CD1c-positive myeloid dendritic cell (primary cell): ENCODE results near the gene ABAT.

Experiments
- DNase-seq: peaks from one replicate; pipeline ENCODE4 v3.0.0-alpha.2; 2016; ENCODE audit errors: extremely low spot score

The ABAT gene

DNA sequence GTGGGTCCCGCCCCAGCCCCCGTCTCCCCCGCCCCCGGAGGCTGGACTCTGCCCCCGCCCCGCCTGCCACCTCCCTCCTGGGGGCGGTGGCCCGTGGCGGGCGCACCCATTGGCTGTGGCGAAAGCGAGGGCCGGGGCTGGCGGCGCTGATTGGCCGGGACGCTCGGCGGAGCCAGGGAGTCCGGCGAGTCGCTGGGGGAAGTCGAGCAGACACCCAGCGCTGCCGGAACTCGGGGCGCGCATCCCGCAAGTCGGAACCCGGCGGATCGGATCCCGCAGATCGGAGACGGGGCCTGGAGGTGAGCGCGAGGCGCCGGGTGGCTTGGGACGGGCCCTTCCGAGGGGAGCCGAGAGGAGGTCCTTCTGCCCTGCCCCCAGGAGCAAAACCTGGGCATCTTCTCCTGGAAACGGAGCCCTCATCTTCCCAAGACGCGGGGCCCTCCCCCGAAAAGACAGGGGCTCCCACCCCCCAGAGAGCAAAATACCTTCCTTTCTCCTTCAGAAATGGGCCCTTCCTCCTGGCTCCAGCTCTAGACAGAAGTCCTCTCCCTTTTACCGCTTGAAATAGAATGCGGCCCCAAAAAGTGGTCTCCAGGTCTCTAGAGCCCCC, at the start of gene ABAT:
TSS of gene ABAT (plus strand) at position 205 of the 610 bp plus-strand sequence. CDS start 61,123 bp downstream, outside the sequence.
- peak; percentile 94 for DNase-seq

- DNase-seq, result no peak
These were observed 48.8 kb upstream of the ABAT start for GRCh38 chr16:8625491-8626087.

- DNase-seq, result no peak
These were observed 47.5 kb upstream of the ABAT start for GRCh38 chr16:8626946-8627345.

DNA sequence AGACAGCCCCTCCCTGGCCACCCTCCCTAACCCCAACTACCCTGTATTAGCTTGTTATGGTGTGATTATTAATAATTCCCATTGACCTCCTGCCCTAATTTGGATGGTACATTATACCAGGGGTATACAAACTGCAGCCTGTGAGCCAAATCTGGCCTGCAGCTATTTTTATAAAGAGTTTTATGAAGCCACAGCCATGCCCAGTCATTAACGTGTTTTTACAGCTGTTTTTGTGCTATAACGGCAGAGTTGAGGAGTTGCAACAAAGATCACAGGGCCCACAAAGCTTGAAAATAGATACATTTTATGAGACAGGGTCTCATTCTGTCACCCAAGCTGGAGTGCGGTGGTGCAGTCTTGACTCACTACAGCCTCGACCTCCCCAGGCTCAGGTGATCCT, 47.0 kb upstream of the ABAT start:
- no peak for DNase-seq

GRCh38 chr16:8628981-8629725, 45.3 kb upstream of the ABAT start:
- DNase-seq, result no peak

- DNase-seq, result no peak
These were observed 44.0 kb upstream of the ABAT start for GRCh38 chr16:8630255-8630953.

DNA sequence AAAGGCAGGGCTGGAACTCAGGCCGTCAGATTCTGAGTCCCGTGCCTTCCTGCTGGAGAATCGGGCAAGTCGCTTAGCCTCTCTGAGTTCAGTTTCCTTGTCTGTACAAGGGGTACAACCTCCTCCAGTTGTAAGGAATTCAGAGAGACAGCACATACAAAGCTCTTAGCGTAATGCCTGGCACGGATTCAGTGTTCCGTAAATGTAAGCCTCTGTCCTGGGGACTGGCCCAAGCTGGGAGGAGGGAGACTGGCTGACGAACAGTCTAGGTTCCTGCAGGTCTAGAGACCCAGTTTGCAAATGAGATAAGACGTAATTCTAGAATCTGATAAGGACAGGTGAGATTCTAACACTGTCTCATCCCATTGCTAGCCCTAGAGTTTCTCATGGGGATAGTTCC, 43.0 kb upstream of the ABAT start:
- no peak for DNase-seq

- DNase-seq, result peak; percentile 18
These were observed 42.5 kb upstream of the ABAT start for GRCh38 chr16:8631818-8632465.

DNA sequence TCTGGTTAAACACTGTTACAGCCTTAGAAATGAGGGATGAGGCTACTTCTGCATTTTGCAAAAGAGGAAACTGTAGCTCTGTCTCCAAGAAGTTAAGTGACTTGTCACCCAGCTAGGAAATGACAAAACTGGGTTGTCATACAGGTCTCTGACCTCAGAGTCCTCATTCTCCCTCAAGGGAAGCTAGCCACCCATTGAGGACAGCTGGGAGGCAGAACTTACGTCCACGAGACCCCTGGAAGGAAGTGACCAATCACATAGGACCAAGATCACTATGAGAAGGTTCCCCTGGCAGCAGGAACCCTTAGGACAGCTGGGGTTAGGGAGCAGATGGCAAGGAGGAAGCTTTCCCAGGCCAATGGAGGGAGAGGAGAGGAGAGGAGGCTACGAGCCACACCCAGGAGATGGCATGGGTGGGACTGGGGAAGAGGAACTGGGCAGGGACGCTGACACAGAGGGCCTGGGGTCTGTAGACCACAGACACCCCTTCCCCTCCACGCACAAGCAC, 41.7 kb upstream of the ABAT start:
- peak; percentile 96 for DNase-seq

DNA sequence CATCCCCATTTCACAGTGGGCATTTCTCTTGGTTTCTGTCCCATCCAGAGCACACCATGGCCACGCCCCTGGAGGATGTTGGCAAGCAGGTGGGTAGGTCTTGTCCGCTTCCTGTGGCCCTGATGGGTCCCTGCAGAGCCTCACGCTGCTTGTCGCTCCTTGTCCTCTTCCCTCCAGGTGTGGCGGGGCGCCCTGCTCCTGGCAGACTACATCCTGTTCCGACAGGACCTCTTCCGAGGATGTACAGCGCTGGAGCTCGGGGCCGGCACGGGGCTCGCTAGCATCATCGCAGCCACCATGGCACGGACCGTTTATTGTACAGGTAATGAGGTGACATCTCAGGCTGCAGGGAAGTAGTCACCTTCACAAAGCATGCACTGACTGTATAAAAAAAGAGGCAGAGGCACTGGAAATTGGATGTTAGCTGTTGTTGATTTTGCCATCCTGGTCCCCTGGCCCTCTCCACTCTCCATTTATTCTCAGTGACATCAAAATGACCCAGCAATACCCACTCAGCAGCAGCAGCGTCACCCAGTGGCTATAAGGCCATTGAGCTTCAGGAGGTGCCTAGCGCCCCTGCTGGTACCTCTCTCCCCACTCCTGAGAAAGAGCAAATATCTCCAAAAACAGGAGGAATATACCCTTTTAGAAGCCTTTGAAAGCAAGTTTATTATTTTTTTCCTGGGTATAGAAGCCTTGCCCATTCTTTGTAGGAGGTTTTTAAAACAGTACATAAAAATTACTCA, 39.3 kb upstream of the ABAT start:
- no peak for DNase-seq

GRCh38 chr16:8639694-8640093, 34.7 kb upstream of the ABAT start:
- DNase-seq, result no peak

GRCh38 chr16:8641671-8642070, 32.7 kb upstream of the ABAT start:
- no peak for DNase-seq

DNA sequence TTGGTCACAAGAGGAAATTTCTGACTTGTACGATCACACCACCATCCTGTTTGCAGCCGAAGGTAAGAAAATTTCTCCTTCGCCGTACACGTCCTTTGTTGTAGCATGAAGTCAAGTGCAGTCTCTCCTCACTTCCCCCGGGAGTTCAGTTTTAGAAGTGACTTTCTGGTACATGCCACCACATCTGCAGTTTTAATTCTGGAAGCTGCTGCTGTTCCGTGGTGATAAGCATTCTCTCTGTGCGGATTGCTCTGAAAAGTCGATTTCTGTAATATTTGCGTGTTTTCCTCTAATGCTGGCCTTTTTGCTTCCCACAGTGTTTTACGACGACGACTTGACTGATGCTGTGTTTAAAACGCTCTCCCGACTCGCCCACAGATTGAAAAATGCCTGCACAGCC, 32.3 kb upstream of the ABAT start:
- no peak for DNase-seq

- peak; percentile 86 for DNase-seq
These were observed 29.9 kb upstream of the ABAT start for GRCh38 chr16:8644211-8645140.

DNA sequence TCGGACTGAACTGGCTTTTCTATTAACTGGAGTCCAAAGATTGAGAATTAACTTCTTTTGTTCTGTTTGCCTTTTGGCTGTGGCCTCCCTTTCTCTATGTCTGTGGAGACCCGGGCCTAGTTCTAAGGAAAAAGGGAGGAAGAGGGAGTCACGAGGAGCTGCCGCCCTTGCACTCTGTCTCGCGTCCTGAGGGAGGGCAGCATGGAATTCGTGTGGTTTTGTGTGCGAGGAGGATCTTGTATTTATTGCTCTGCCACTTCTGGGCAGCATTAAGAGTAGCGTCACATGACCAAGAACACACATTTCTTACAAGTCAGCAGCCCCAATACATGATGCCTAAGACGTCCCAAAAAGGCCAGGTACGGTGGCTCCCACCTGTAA, 29.3 kb upstream of the ABAT start:
- DNase-seq, result peak; percentile 76

- no peak for DNase-seq
These were observed 28.6 kb upstream of the ABAT start for GRCh38 chr16:8645831-8646230.

DNA sequence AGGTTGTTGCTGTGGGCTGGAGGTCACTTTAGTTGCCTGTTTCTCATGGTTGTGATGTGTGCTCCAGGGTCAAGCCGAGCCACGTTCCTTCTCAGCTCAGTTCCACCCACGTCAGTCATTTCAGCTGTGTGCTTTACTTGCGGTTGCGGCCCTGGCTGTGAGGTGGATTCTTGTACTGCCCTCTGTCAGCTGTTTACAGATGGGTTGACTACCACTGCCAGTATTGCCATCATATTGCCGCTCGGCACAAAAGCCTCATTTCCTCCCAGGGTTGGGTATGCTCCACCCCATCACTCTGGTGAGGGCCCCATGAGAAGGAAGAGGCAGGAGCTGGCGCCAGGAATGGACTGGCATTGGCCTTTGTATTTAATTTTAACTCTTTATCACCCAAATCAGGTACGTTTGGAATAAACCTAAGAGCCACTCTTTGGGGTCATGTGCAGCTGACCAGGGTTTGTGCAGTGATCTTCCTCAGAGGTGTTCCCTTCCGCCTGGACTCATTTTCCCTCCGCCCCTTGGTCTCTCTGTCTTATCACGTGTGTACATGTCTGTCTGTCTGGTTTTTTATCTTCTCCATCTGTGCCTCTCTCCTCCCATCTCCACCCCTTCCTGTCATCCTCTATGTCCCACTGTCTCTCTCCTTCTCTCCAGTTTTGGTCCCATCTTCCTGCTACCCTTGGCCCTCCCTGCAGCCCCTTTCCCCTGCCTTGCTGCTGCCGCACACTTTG, 27.9 kb upstream of the ABAT start:
- DNase-seq, result no peak

DNA sequence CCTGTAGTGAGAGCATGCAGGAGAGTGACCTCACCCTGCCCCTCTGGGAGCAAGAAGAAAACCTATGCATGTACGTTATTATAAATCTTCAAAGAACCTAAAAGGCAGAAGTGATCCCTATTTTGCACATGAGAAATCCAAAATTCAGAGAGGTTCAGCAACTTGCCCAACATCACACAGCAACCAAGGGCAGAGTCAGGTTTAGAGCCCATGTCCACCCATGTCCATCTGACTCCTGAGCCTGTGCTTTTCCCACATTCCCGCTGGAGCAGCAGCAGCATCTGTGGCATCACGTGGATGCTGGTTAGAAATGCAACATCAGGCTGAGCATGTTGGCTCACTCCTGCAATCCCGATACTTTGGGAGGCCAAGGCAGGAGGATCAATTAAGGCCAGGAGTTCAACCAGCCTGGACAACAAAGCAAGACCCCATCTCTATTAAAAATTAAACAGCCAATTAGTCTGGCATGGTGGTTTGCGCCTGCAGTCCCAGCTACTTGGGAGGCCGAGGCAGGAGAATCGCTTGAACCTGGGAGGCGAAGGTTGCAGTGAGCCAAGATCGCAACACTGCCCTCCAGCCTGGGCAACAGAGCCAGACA, 26.6 kb upstream of the ABAT start:
- no peak for DNase-seq

DNA sequence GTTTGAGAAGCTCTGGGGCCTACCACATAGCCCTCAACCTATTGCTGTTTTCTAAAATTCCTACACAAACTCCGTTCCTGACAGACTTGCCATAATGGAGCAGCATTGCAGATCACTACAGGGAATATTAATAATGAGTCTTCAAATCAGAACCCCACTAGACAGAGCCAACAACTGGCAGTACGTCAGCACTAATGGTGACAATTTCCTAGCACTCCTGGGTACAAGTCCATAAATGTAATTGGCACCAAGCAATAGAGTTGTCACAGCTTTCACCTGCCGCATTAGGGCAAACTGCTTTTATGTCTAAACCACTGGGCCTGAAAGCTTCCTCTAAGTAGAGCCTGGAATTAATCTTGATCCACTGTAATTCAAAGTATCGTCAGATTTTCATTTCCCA, 25.5 kb upstream of the ABAT start:
- DNase-seq, result no peak
